Transverse colon (tissue), 4 donors: ENCODE results near the gene RBM20. TPM values are rescaled to one million over a fixed set of nuclear protein-coding genes. Genes with fewer than 3 reads are reported as not detected.

Source experiments
- DNase-seq: peaks from one replicate; pipeline ENCODE4 v3.0.0-alpha.2; 2019
- H3K27ac ChIP-seq, 4 donors: fragments of 200-600 bp; sonication (generic); 2 replicates each; pipeline ENCODE4 v1.5.1; 2016 to 2018; ENCODE audit warnings: inconsistent platforms in 4 of 4
- H3K27me3 ChIP-seq: fragments of 200-600 bp; sonication (generic); 2 replicates; pipeline ENCODE4 v1.5.1; 2017; ENCODE audit warnings: inconsistent platforms
- H3K36me3 ChIP-seq, 4 donors: fragments of 200-600 bp; sonication (generic); 2 replicates each; pipeline ENCODE4 v1.5.1; 2017 to 2019; ENCODE audit warnings: inconsistent platforms in 4 of 4
- H3K4me1 ChIP-seq, 4 donors: fragments of 200-600 bp; sonication (generic); 2 replicates each; pipeline ENCODE4 v1.5.1; 2017 to 2020; ENCODE audit warnings: inconsistent platforms in 4 of 4
- H3K4me3 ChIP-seq, 4 donors: fragments of 200-600 bp; sonication (generic); 1 replicate in 1 of 4; 2 replicates in 3 of 4; pipeline versions ENCODE4 v1.5.1 to v1.6.1; 2017 to 2019; ENCODE audit warnings: inconsistent platforms in 4 of 4
- H3K9me3 ChIP-seq, 2 donors: fragments of 200-600 bp; sonication (generic); 2 replicates each; pipeline ENCODE4 v1.5.1; 2017 to 2019; ENCODE audit warnings: inconsistent platforms in 2 of 2
- EP300 ChIP-seq: sonication (generic); formaldehyde crosslinking; IDR thresholded peaks from one replicate; pipeline ENCODE4 v1.6.1; 2017; ENCODE audit warnings: antibody characterized with exemption, low read depth
- POLR2A ChIP-seq: fragments of 450-650 bp; IDR thresholded peaks from one replicate; pipeline ENCODE4 v1.6.1; 2016; ENCODE audit warnings: antibody characterized with exemption, mild to moderate bottlenecking, moderate library complexity
- POLR2AphosphoS5 ChIP-seq, 3 donors: sonication (generic); formaldehyde crosslinking; IDR thresholded peaks; one replicate each; pipeline ENCODE4 v1.6.1; 2016; ENCODE audit warnings: antibody characterized with exemption in 3 of 3
- WGBS, 2 donors: methylation state at CpG; one replicate each; pipeline ENCODE4 v1.1.5; 2018; ENCODE audit warnings: low coverage in 1 of 2; 5-methylcytosine and 5-hydroxymethylcytosine counted together
- in situ Hi-C, 4 donors: fragments of 200-750 bp; cut with MboI; loops; one replicate each; pipeline versions ENCODE4 v1.15.0 to v1.15.1; 2017; ENCODE audit warnings: low sequenced_read_pairs in 3 of 4, low pct_ligation_motif_present in 1 of 4, low pct_unique_long_range_greater_than_20kb in 1 of 4
- intact Hi-C: fragments of 100-400 bp; cut with DNase I; formaldehyde crosslinking; loops from one replicate; pipeline ENCODE4 v1.15.1; 2023; ENCODE audit warnings: low total_unique reads
- total RNA-seq, 4 donors: library from RNA; depleted of rRNA; stranded (reverse); fragments of >200 nt; gene quantifications; one replicate each; pipeline ENCODE4 v1.1.0, GENCODE V29; 2016
- TF ChIP-seq, protein P1 (sequence below), 5 experiments: fragments of 200-600 bp in 3 of 5; fragments of 450-650 bp in 2 of 5; sonication (generic) in 3 of 5; IDR thresholded peaks; 1 replicate in 2 of 5; 2 replicates in 3 of 5; pipeline ENCODE4 v1.5.1; 2016 to 2017; ENCODE audit warnings: antibody characterized with exemption in 5 of 5, inconsistent platforms in 3 of 5, mild to moderate bottlenecking in 2 of 5, moderate library complexity in 1 of 5

The RBM20 gene
- total RNA-seq, 4 donors from 2014 or later, result 1.2 to 10.5 (median 2.9) TPM

DNA sequence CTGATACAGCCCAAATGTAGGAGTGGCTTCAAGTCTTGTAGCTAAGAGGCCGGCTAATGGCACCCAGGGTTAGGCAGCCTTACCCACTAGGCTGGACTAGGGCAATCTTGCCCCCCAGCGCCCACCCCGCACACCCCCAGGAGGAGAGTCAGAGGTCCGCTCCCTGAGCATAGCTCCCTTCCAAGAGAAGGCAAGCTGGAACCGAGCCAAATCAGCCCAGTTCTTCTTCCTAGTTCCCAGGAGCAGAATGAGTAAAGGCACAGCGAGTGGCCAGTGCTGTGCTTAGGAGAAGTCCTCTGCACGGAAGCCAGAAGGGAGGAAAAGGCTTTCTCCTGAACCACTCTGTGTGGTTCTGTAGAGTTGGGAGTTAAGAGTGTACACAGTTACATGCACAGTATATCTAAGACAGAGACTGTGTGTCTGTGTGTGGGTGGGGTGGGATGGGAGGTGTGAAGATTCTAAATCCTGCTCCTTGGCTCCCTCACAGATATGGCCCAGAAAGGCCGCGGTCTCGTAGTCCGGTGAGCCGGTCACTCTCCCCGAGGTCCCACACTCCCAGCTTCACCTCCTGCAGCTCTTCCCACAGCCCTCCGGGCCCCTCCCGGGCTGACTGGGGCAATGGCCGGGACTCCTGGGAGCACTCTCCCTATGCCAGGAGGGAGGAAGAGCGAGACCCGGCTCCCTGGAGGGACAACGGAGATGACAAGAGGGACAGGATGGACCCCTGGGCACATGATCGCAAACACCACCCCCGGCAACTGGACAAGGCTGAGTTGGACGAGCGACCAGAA is 167.8 kb downstream of the RBM20 start:
- Histone ChIP-seq H3K27me3 (no peaks in the 10 kb centered on the region), H3K9me3 (no peaks in the 10 kb centered on the region), H3K27ac (no peak overlapping the region), H3K36me3 (no peaks in the 10 kb centered on the region), H3K4me3 (no peak overlapping the region), H3K4me1 (peaks cover 0 to 13% (median 6%) of the 10 kb centered on the region in 4 donors)
- TF ChIP-seq POLR2A (no peak), EP300 (no peak), POLR2AphosphoS5 (IDR thresholded peaks at IDR 0.05) (no peak)
- TF ChIP-seq, protein P1, sequence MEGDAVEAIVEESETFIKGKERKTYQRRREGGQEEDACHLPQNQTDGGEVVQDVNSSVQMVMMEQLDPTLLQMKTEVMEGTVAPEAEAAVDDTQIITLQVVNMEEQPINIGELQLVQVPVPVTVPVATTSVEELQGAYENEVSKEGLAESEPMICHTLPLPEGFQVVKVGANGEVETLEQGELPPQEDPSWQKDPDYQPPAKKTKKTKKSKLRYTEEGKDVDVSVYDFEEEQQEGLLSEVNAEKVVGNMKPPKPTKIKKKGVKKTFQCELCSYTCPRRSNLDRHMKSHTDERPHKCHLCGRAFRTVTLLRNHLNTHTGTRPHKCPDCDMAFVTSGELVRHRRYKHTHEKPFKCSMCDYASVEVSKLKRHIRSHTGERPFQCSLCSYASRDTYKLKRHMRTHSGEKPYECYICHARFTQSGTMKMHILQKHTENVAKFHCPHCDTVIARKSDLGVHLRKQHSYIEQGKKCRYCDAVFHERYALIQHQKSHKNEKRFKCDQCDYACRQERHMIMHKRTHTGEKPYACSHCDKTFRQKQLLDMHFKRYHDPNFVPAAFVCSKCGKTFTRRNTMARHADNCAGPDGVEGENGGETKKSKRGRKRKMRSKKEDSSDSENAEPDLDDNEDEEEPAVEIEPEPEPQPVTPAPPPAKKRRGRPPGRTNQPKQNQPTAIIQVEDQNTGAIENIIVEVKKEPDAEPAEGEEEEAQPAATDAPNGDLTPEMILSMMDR (IDR thresholded peaks at IDR 0.05), result no peak
- 92 to 100% methylated on average over 2 to 23 of the region's 23 CpGs for WGBS, 2 donors
- in situ Hi-C loops, result no loop called here
- DNase-seq, result peak; percentile 52
- intact Hi-C loops, result no loop called here

DNA sequence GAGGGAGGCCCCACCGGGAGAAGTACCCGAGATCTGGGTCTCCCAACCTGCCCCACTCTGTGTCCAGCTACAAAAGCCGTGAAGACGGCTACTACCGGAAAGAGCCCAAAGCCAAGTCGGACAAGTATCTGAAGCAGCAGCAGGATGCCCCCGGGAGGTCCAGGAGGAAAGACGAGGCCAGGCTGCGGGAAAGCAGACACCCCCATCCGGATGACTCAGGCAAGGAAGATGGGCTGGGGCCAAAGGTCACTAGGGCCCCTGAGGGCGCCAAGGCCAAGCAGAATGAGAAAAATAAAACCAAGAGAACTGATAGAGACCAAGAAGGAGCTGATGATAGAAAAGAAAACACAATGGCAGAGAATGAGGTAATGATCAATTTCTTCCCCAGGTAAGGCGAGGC is 168.4 kb downstream of the RBM20 start:
- TF ChIP-seq POLR2A, result no peak
- TF ChIP-seq, protein P1 (IDR thresholded peaks at IDR 0.05), result no peak
- no peak for TF ChIP-seq EP300
- no peak for TF ChIP-seq POLR2AphosphoS5 (IDR thresholded peaks at IDR 0.05)
- H3K4me3 ChIP-seq, result no peak overlapping the region
- no peaks in the 10 kb centered on the region for H3K36me3 ChIP-seq
- H3K27ac ChIP-seq, result no peak overlapping the region
- in situ Hi-C loops (no loop called here), intact Hi-C loops (no loop called here)
- no peaks in the 10 kb centered on the region for H3K27me3 ChIP-seq
- DNase-seq, result no peak
- H3K9me3 ChIP-seq, result no peaks in the 10 kb centered on the region
- WGBS, 2 donors, result 91 to 100% methylated on average over 1 to 12 of the region's 12 CpGs
- H3K4me1 ChIP-seq, result peaks cover 0 to 13% (median 8%) of the 10 kb centered on the region in 4 donors

DNA sequence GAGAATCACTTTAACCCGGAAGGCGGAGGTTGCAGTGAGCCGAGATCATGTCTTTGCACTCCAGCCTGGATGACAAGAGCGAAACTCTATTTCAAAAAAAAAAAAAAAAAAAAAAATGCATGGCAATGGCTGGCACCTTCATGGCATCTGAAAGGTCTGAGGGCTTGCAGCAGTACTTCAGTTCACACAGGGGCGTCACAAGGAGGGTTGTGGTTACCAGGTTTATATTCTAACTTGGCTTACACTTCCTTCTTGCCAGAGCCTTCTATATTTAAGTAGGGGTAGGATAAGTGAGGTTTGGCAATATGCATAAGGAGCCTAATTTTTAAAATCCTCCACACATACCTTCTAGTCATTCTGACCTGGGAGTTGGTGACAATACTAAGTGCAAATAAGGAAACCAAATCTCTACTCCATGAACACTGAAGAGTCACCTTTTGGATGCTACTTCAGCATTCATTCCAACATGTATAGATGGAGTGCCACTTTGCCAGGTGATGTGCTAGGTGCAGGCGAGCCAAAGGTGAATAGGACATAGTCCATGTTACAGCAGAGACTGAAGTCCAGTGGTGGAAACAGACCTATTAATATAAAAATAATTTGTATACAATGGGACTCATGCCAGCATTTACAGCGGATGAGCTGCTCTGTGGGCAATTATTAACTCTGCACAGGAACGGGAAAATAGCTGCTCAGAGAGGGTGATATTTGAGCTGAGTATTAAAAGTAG is 169.8 kb downstream of the RBM20 start:
- intact Hi-C loops, result no loop called here
- H3K4me3 ChIP-seq, result no peak overlapping the region
- no peaks in the 10 kb centered on the region for H3K36me3 ChIP-seq
- H3K9me3 ChIP-seq, result no peaks in the 10 kb centered on the region
- DNase-seq, result no peak
- H3K27ac ChIP-seq, result no peak overlapping the region
- TF ChIP-seq POLR2A, result no peak
- TF ChIP-seq, protein P1 (IDR thresholded peaks at IDR 0.05), result no peak
- no peak for TF ChIP-seq POLR2AphosphoS5 (IDR thresholded peaks at IDR 0.05)
- TF ChIP-seq EP300, result no peak
- 49 to 80% methylated on average over 3 to 8 of the region's 8 CpGs for WGBS, 2 donors
- in situ Hi-C loops, result no loop called here
- H3K27me3 ChIP-seq, result no peaks in the 10 kb centered on the region
- peaks cover 8 to 13% (median 9%) of the 10 kb centered on the region in 4 donors for H3K4me1 ChIP-seq

DNA sequence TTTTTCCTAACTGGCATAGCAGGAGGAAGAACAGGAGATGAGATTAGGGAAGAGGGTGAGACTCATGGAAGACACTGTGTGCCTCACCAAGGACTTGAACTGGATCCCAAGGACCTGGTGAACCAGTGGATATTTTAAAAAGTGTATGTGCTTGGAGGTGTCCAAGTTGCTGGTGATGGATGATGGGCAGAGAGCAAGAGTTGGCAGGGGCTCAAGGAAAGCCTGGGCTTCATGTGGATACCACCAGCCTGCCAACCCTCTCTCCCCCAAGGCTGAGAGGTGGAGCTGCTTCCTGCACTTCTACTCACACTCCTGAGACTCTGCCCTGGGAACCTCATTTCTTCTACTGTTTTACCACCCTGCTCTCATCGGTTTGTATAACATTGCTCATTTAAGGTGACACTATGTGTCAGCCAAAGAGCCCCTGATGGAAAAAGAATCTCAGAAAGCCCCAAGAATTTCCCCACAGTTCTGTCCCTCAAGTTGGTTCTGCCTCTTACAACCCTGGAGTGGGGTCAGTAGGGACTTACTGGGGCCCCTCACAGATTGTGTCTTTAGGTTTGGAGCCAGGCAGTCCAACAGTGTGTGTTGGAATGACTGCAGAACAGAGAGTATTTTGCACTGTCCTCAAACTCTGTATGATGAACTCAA is 171.3 kb downstream of the RBM20 start:
- H3K4me1 ChIP-seq, result peaks cover 21 to 29% (median 23%) of the 10 kb centered on the region in 4 donors
- DNase-seq, result no peak
- no peaks in the 10 kb centered on the region for H3K9me3 ChIP-seq
- intact Hi-C loops, result no loop called here
- no peaks in the 10 kb centered on the region for H3K27me3 ChIP-seq
- in situ Hi-C loops, result no loop called here
- TF ChIP-seq POLR2AphosphoS5 (IDR thresholded peaks at IDR 0.05) (no peak), POLR2A (no peak)
- no peak overlapping the region for H3K4me3 ChIP-seq
- no peak overlapping the region for H3K27ac ChIP-seq
- no peaks in the 10 kb centered on the region for H3K36me3 ChIP-seq
- WGBS, 2 donors, result 46% methylated on average over 1 of the region's 1 CpG; no CpG with 5 or more reads in 1 of the 2 donors
